Measurements from ENCODE around the gene CPM. TPM values are rescaled to one million over a fixed set of nuclear protein-coding genes. Genes with fewer than 3 reads are reported as not detected.

Gene CPM
- total and polyA plus RNA-seq, 2 donors (not counting 3 experiments of a cell fraction or from before 2014, with no cell fraction given): not detected

GRCh38 chr12:68835333-68835908 lies 97.5 kb downstream of the CPM start:
- Histone ChIP-seq H3K27me3 (ENCODE audit: control insufficient read depth in 2 of 2, insufficient read depth in 2 of 2, low read length in 2 of 2) (no peaks in the 10 kb centered on the region), H3K9ac (replicated peaks; ENCODE audit: extremely low read depth, insufficient read depth, low read length) (no peak overlapping the region), H3K27ac (ENCODE audit: insufficient read depth, low read depth, low read length) (no peak overlapping the region), H3K4me2 (ENCODE audit: insufficient read depth, low read length) (no peak overlapping the region), H3K36me3 (ENCODE audit: control insufficient read depth in 2 of 2, extremely low read depth in 1 of 2, insufficient read depth in 2 of 2, low read length in 2 of 2) (peaks cover 25 to 56% of the 10 kb centered on the region in 2 experiments), H3K4me1 (ENCODE audit: control insufficient read depth, extremely low read depth, insufficient read depth, low read length) (no peaks in the 10 kb centered on the region), H2AFZ (ENCODE audit: low read depth, low read length) (no peak overlapping the region), H3K9me3 (replicated peaks; ENCODE audit: control insufficient read depth, insufficient read depth, low read length) (no peaks in the 10 kb centered on the region), H3K9me1 (replicated peaks; ENCODE audit: control insufficient read depth, extremely low read depth, insufficient read depth, low read length) (no peaks in the 10 kb centered on the region), H3K79me2 (ENCODE audit: control insufficient read depth, insufficient read depth, low read length) (peaks cover 19% of the 10 kb centered on the region), H3K4me3 (replicated peaks in 1 of 3; ENCODE audit: insufficient read depth in 1 of 3, low read depth in 1 of 3, low read length in 3 of 3) (no peak overlapping the region), H4K20me1 (replicated peaks; ENCODE audit: control insufficient read depth, extremely low read depth, insufficient read depth, low read length) (peaks cover 4% of the 10 kb centered on the region)
- dilution Hi-C loops (cut with MboI; ENCODE audit: extremely low pct_ligation_motif_present, low sequenced_read_pairs): no loop called here
- no peak for DNase-seq (ENCODE audit: low read depth, low spot score)
- BruUV-seq (replicated peaks): no TSS peak
- TF ChIP-seq, protein P1, sequence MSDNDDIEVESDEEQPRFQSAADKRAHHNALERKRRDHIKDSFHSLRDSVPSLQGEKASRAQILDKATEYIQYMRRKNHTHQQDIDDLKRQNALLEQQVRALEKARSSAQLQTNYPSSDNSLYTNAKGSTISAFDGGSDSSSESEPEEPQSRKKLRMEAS (IDR thresholded peaks at IDR 0.05; ENCODE audit: insufficient read depth, insufficient read length): no peak
- TF ChIP-seq POLR2A (IDR thresholded peaks at IDR 0.05; ENCODE audit: low read depth, low read length) (peak; percentile 32), FOS (IDR thresholded peaks at IDR 0.05; ENCODE audit: borderline replicate concordance, insufficient read depth, low read length) (no peak)
- FAIRE-seq: no peak
- ChIA-PET CTCF (no interaction called here), POLR2A (interaction anchor here (0.6 kb wide), 1 partner anchor 17 kb away, joined by 5 read pairs; no protein-coding TSS in a partner anchor)
- intact Hi-C loops (cut with micrococcal nuclease): no loop called here

DNA sequence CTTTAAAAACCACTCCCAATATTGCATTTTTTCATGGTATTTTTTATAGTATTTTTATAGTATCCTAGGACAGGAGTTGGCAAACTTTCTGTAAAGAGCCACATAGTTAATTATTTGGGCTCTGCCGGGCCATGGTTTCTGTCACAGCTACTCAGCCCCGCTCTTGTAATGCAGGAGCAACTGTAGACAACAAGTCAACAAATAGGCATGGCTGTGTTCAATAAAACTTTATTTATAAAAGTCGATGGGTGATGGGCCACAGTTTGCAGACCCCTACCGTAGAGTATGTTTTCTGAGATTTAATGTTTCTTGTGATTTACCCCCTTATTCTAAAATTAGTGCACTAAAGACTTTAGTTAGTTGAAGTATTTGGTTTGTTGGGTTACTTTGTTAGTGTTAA lies 99.5 kb downstream of the CPM start:
- no TSS peak for BruUV-seq (replicated peaks)
- POLR2A ChIA-PET: no interaction called here

More for the DNA sequence above, 99.5 kb downstream of the CPM start:
- Histone ChIP-seq H3K4me3 (replicated peaks in 1 of 3; ENCODE audit: insufficient read depth in 1 of 3, low read depth in 1 of 3, low read length in 3 of 3) (no peak overlapping the region), H3K9me1 (replicated peaks; ENCODE audit: control insufficient read depth, extremely low read depth, insufficient read depth, low read length) (no peaks in the 10 kb centered on the region), H3K27me3 (ENCODE audit: control insufficient read depth in 2 of 2, insufficient read depth in 2 of 2, low read length in 2 of 2) (no peaks in the 10 kb centered on the region), H3K4me2 (ENCODE audit: insufficient read depth, low read length) (no peak overlapping the region), H3K79me2 (ENCODE audit: control insufficient read depth, insufficient read depth, low read length) (peaks cover 24% of the 10 kb centered on the region), H3K27ac (ENCODE audit: insufficient read depth, low read depth, low read length) (no peak overlapping the region), H3K9me3 (replicated peaks; ENCODE audit: control insufficient read depth, insufficient read depth, low read length) (no peaks in the 10 kb centered on the region), H3K4me1 (ENCODE audit: control insufficient read depth, extremely low read depth, insufficient read depth, low read length) (no peaks in the 10 kb centered on the region), H3K36me3 (ENCODE audit: control insufficient read depth in 2 of 2, extremely low read depth in 1 of 2, insufficient read depth in 2 of 2, low read length in 2 of 2) (peaks cover 21 to 53% of the 10 kb centered on the region in 2 experiments), H3K9ac (replicated peaks; ENCODE audit: extremely low read depth, insufficient read depth, low read length) (no peak overlapping the region), H2AFZ (ENCODE audit: low read depth, low read length) (no peak overlapping the region), H4K20me1 (replicated peaks; ENCODE audit: control insufficient read depth, extremely low read depth, insufficient read depth, low read length) (peaks cover 1% of the 10 kb centered on the region)
- dilution Hi-C loops (cut with MboI; ENCODE audit: extremely low pct_ligation_motif_present, low sequenced_read_pairs) (no loop called here), intact Hi-C loops (cut with micrococcal nuclease) (no loop called here)
- no peak for TF ChIP-seq GATA2 (IDR thresholded peaks at IDR 0.05; ENCODE audit: insufficient read depth, insufficient read length, low read depth, low read length)
- no peak for TF ChIP-seq MYC (IDR thresholded peaks at IDR 0.05; ENCODE audit: low read depth, low read length)
- TF ChIP-seq JUN (IDR thresholded peaks at IDR 0.05; ENCODE audit: borderline replicate concordance, insufficient read depth, insufficient read length, low read depth): no peak
- TF ChIP-seq FOS (IDR thresholded peaks at IDR 0.05; ENCODE audit: borderline replicate concordance, insufficient read depth, low read length): no peak
- no peak for TF ChIP-seq POLR2AphosphoS5 (IDR thresholded peaks at IDR 0.05; ENCODE audit: insufficient read depth, low read depth, low read length)
- TF ChIP-seq, protein P1 (IDR thresholded peaks at IDR 0.05; ENCODE audit: insufficient read depth, insufficient read length): no peak
- no peak for TF ChIP-seq POLR2A (IDR thresholded peaks at IDR 0.05; ENCODE audit: low read depth, low read length)
- no peak for TF ChIP-seq EZH2 (IDR thresholded peaks at IDR 0.05; ENCODE audit: borderline replicate concordance, low read depth, low read length, severe bottlenecking)
- TF ChIP-seq, protein P2, sequence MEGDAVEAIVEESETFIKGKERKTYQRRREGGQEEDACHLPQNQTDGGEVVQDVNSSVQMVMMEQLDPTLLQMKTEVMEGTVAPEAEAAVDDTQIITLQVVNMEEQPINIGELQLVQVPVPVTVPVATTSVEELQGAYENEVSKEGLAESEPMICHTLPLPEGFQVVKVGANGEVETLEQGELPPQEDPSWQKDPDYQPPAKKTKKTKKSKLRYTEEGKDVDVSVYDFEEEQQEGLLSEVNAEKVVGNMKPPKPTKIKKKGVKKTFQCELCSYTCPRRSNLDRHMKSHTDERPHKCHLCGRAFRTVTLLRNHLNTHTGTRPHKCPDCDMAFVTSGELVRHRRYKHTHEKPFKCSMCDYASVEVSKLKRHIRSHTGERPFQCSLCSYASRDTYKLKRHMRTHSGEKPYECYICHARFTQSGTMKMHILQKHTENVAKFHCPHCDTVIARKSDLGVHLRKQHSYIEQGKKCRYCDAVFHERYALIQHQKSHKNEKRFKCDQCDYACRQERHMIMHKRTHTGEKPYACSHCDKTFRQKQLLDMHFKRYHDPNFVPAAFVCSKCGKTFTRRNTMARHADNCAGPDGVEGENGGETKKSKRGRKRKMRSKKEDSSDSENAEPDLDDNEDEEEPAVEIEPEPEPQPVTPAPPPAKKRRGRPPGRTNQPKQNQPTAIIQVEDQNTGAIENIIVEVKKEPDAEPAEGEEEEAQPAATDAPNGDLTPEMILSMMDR (IDR thresholded peaks at IDR 0.05; ENCODE audit: extremely low read depth in 1 of 2, insufficient read depth in 1 of 2, low read depth in 1 of 2, low read length in 2 of 2): no peak
- CTCF ChIA-PET: no interaction called here
- DNase-seq (ENCODE audit: low read depth, low spot score) (no peak), FAIRE-seq (no peak)
